Astrocyte (in vitro differentiated cells and primary cell): ENCODE measurements around the gene ABCA4. TPM values are rescaled to one million over a fixed set of nuclear protein-coding genes. Genes with fewer than 3 reads are reported as not detected.

Experiments
- DNase-seq: peaks from one replicate; pipeline ENCODE4 v3.0.0-alpha.2; 2010; ENCODE audit warnings: low read depth
- FAIRE-seq: peaks from 2 replicates; lab custom pipeline; 2011; peaks lifted over from hg19 to GRCh38; lab: Jason Lieb, UNC
- H2AFZ ChIP-seq: 2 replicates; pipeline ENCODE4 v1.6.0; 2012; ENCODE audit warnings: low read depth, low read length, inconsistent platforms
- H3K27ac ChIP-seq: 2 replicates; pipeline ENCODE4 v1.5.1; 2011; ENCODE audit warnings: low read depth, low read length, inconsistent platforms
- H3K27me3 ChIP-seq: 2 replicates; pipeline ENCODE4 v1.6.0; 2011; ENCODE audit warnings: low read length, inconsistent platforms; ENCODE audit not compliant: insufficient read depth
- H3K36me3 ChIP-seq: 2 replicates; pipeline ENCODE4 v1.5.1; 2011; ENCODE audit warnings: low read length, inconsistent platforms; ENCODE audit not compliant: insufficient read depth
- H3K4me1 ChIP-seq: 2 replicates; pipeline ENCODE4 v1.5.1; 2011; ENCODE audit warnings: low read length, inconsistent platforms; ENCODE audit not compliant: insufficient read depth
- H3K4me2 ChIP-seq: 2 replicates; pipeline ENCODE4 v1.6.0; 2012; ENCODE audit warnings: low read length, inconsistent platforms
- H3K4me3 ChIP-seq: 2 replicates; pipeline ENCODE4 v1.5.1; 2011; ENCODE audit warnings: low read depth, mild to moderate bottlenecking, low read length, inconsistent platforms; ENCODE audit not compliant: insufficient read depth
- H3K79me2 ChIP-seq: 2 replicates; pipeline ENCODE4 v1.6.0; 2012; ENCODE audit warnings: mild to moderate bottlenecking, low read length, inconsistent platforms; ENCODE audit not compliant: insufficient read depth
- H3K9ac ChIP-seq: 2 replicates; pipeline ENCODE4 v1.6.0; 2012; ENCODE audit warnings: mild to moderate bottlenecking, low read length, inconsistent platforms
- H3K9me3 ChIP-seq: 2 replicates; pipeline ENCODE4 v1.5.1; 2012; ENCODE audit warnings: low read depth, mild to moderate bottlenecking, low read length, inconsistent platforms; ENCODE audit not compliant: insufficient read depth
- H4K20me1 ChIP-seq: 2 replicates; pipeline ENCODE4 v1.6.0; 2012; ENCODE audit warnings: low read length, inconsistent platforms; ENCODE audit not compliant: insufficient read depth
- H3K27ac Mint-ChIP-seq: one replicate; pipeline ENCODE4 v1.8.0; 2021; ENCODE audit warnings: mild to moderate bottlenecking, mixed read lengths; ENCODE audit not compliant: unreplicated experiment
- H3K27me3 Mint-ChIP-seq: one replicate; pipeline ENCODE4 v1.8.0; 2021; ENCODE audit warnings: low read depth, mixed read lengths; ENCODE audit not compliant: unreplicated experiment
- H3K36me3 Mint-ChIP-seq: one replicate; pipeline ENCODE4 v1.8.0; 2021; ENCODE audit warnings: low read depth, mixed read lengths; ENCODE audit not compliant: unreplicated experiment
- H3K4me1 Mint-ChIP-seq: one replicate; pipeline ENCODE4 v1.8.0; 2021; ENCODE audit warnings: low read depth, mixed read lengths; ENCODE audit not compliant: unreplicated experiment
- H3K4me3 Mint-ChIP-seq: one replicate; pipeline ENCODE4 v1.8.0; 2021; ENCODE audit warnings: mild to moderate bottlenecking, moderate library complexity, mixed read lengths; ENCODE audit not compliant: unreplicated experiment
- H3K9me3 Mint-ChIP-seq: one replicate; pipeline ENCODE4 v1.8.0; 2021; ENCODE audit warnings: mild to moderate bottlenecking, mixed read lengths; ENCODE audit not compliant: unreplicated experiment
- EZH2 ChIP-seq: IDR thresholded peaks from 2 replicates; pipeline ENCODE4 v1.6.1; 2012; ENCODE audit warnings: mild to moderate bottlenecking, low read length, inconsistent platforms; ENCODE audit not compliant: insufficient read depth
- total RNA-seq: library from RNA; stranded (reverse); gene quantifications from 2 replicates; pipeline ENCODE4 v1.2.1, GENCODE V29; 2021
- TF ChIP-seq, protein P1 (sequence below): IDR thresholded peaks from 2 replicates; pipeline ENCODE4 v1.5.1; 2011; ENCODE audit warnings: low read depth, mild to moderate bottlenecking, inconsistent platforms, low read length, moderate library complexity; ENCODE audit not compliant: insufficient read depth

ABCA4 gene
- total RNA-seq, 1 donor from 2014 or later: 0.20 TPM

DNA sequence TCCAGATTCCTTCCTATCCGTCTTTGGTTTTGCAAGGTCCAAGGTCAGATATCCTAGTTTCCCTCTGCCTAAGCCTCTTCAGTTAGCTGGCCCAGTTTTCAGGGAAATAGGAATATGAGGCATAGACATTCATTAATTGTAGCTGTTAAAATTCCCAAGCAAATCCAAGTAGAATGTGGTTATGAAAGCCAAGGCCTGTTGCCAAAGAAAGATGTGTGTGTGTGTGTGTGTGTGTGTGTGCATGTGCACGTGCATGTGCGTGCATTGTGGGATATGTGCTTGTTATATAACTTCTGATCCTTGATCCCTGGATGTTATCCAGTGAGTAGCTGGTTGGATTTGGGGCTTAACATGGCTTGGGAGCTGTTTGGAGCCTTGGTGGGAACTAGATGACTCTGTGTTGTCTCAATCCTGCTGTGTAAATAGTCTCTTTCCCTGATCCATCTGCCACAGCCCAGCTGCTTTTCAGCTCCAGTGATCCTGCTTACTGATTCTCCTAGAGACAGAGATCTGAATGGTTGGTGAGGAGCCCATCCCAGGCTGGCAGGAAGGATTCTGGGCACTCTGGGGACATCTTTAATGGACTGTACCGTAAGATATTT, 141.1 kb downstream of the ABCA4 start:
- peaks cover 48% of the 10 kb centered on the region for H3K4me1 ChIP-seq
- peaks cover 2% of the 10 kb centered on the region for H3K36me3 Mint-ChIP-seq
- peak overlapping the region; percentile 33 for H3K27ac ChIP-seq
- H3K4me3 ChIP-seq: no peak overlapping the region
- H3K27me3 Mint-ChIP-seq: peaks cover 4% of the 10 kb centered on the region
- H3K9me3 ChIP-seq: no peaks in the 10 kb centered on the region
- no peaks in the 10 kb centered on the region for H4K20me1 ChIP-seq
- TF ChIP-seq, protein P1, sequence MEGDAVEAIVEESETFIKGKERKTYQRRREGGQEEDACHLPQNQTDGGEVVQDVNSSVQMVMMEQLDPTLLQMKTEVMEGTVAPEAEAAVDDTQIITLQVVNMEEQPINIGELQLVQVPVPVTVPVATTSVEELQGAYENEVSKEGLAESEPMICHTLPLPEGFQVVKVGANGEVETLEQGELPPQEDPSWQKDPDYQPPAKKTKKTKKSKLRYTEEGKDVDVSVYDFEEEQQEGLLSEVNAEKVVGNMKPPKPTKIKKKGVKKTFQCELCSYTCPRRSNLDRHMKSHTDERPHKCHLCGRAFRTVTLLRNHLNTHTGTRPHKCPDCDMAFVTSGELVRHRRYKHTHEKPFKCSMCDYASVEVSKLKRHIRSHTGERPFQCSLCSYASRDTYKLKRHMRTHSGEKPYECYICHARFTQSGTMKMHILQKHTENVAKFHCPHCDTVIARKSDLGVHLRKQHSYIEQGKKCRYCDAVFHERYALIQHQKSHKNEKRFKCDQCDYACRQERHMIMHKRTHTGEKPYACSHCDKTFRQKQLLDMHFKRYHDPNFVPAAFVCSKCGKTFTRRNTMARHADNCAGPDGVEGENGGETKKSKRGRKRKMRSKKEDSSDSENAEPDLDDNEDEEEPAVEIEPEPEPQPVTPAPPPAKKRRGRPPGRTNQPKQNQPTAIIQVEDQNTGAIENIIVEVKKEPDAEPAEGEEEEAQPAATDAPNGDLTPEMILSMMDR: no peak
- no peak for TF ChIP-seq EZH2
- peak overlapping the region; percentile 67 for H3K4me2 ChIP-seq
- H3K27me3 ChIP-seq: no peaks in the 10 kb centered on the region
- H3K79me2 ChIP-seq: no peaks in the 10 kb centered on the region
- H3K27ac Mint-ChIP-seq: peak overlapping the region; percentile 50
- FAIRE-seq (peak; percentile 34), DNase-seq (peak; percentile 90)
- H3K36me3 ChIP-seq: no peaks in the 10 kb centered on the region
- H3K4me1 Mint-ChIP-seq: peaks cover 28% of the 10 kb centered on the region
- peak overlapping the region; percentile 23 for H2AFZ ChIP-seq
- peaks cover 2% of the 10 kb centered on the region for H3K9me3 Mint-ChIP-seq
- peak overlapping the region; percentile 8 for H3K9ac ChIP-seq
- no peak overlapping the region for H3K4me3 Mint-ChIP-seq

DNA sequence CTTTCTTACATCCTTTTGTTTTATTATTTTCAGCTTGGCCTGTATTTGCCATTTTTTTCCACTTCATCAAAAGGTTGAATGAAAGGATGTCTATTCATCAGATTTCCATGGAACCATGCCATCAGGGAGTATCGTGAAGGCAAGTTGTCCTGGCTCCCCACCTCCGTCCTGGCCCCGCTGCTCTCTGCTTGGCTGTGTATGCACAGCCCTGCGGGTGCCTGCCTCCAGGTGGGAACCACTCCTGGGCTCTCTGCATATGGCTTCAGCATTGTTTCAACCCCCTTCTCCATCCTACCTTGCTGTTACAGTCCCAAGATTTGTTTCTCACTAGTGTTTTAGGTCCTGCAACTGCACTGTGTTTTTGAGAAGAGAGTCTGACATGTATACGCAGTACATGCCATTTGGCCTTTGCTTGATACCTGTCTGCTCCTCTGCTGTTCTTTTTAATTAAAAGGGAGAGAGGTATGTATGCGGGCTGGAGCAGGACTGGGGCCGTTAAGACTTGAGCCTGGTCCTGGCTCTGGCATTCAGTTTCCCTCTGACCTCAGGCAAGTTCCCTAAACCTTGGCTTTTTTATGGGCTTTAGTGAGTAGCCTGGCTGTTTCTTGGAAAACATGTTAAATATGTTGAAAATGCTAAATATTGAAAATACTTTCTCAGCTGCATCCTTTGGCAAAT, 141.8 kb downstream of the ABCA4 start:
- no peak overlapping the region for H3K4me3 Mint-ChIP-seq
- Histone ChIP-seq H3K4me2 (peak overlapping the region; percentile 67), H4K20me1 (no peaks in the 10 kb centered on the region), H2AFZ (no peak overlapping the region), H3K36me3 (no peaks in the 10 kb centered on the region), H3K79me2 (no peaks in the 10 kb centered on the region), H3K27ac (no peak overlapping the region), H3K4me3 (no peak overlapping the region), H3K9ac (no peak overlapping the region), H3K9me3 (no peaks in the 10 kb centered on the region), H3K27me3 (no peaks in the 10 kb centered on the region), H3K4me1 (peaks cover 48% of the 10 kb centered on the region)
- no peak for DNase-seq
- H3K27me3 Mint-ChIP-seq: no peaks in the 10 kb centered on the region
- peaks cover 28% of the 10 kb centered on the region for H3K4me1 Mint-ChIP-seq
- peaks cover 2% of the 10 kb centered on the region for H3K36me3 Mint-ChIP-seq
- TF ChIP-seq EZH2: no peak
- TF ChIP-seq, protein P1: no peak
- FAIRE-seq: no peak
- H3K9me3 Mint-ChIP-seq: peaks cover 2% of the 10 kb centered on the region
- H3K27ac Mint-ChIP-seq: peak overlapping the region; percentile 50

DNA sequence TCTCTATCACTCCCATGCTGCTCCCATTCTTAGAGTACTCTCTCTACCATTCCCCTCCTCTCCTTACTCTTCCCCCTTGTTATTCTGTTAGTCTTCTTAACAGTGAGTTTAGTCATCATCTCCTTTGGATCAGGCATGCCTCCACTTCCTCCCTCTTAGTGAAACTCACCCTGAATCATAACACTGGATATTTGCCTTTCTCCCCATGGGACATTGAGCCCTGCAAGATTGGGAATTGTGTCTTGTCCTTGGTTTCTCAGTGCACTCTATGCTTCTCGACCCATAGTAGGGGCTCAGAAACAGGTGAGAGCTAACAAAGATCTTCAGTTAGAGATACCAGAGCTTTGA, 143.4 kb downstream of the ABCA4 start:
- peaks cover 28% of the 10 kb centered on the region for H3K4me1 Mint-ChIP-seq

More for the DNA sequence above, 143.4 kb downstream of the ABCA4 start:
- FAIRE-seq: peak; percentile 96
- Mint-ChIP-seq H3K36me3 (peaks cover 2% of the 10 kb centered on the region), H3K27ac (no peak overlapping the region), H3K9me3 (peaks cover 2% of the 10 kb centered on the region), H3K27me3 (no peaks in the 10 kb centered on the region), H3K4me3 (no peak overlapping the region)
- H3K4me2 ChIP-seq: peak overlapping the region; percentile 55
- peak; percentile 67 for DNase-seq
- H3K27ac ChIP-seq: no peak overlapping the region
- H3K4me3 ChIP-seq: no peak overlapping the region
- no peak overlapping the region for H2AFZ ChIP-seq
- no peaks in the 10 kb centered on the region for H4K20me1 ChIP-seq
- no peaks in the 10 kb centered on the region for H3K79me2 ChIP-seq
- no peaks in the 10 kb centered on the region for H3K9me3 ChIP-seq
- peaks cover 48% of the 10 kb centered on the region for H3K4me1 ChIP-seq
- TF ChIP-seq EZH2: no peak
- TF ChIP-seq, protein P1: no peak
- H3K27me3 ChIP-seq: no peaks in the 10 kb centered on the region
- no peaks in the 10 kb centered on the region for H3K36me3 ChIP-seq
- H3K9ac ChIP-seq: no peak overlapping the region
